WTC11 (cell line): ENCODE data around the gene P2RX4.

ENCODE experiments used
- CTCF ChIP-seq: fragments of 200-600 bp; IDR thresholded peaks from 2 replicates; pipeline ENCODE4 v1.8.0; 2022; ENCODE audit warnings: antibody characterized with exemption
- FOXJ3 ChIP-seq: sonication (generic); formaldehyde crosslinking; IDR thresholded peaks from 2 replicates; pipeline ENCODE4 v1.9.0; 2021; ENCODE audit warnings: missing genetic modification reagents, mild to moderate bottlenecking, borderline replicate concordance
- JUN ChIP-seq: sonication (generic); formaldehyde crosslinking; IDR thresholded peaks from 2 replicates; pipeline ENCODE4 v1.8.0; 2023; ENCODE audit warnings: mild to moderate bottlenecking, missing genetic modification reagents
- OVOL2 ChIP-seq: fragments of 250-450 bp; sonication (Bioruptor Pico); IDR thresholded peaks from 2 replicates; pipeline ENCODE4 v1.9.0; 2021; ENCODE audit warnings: mild to moderate bottlenecking, borderline replicate concordance
- TEAD1 ChIP-seq: sonication (generic); formaldehyde crosslinking; IDR thresholded peaks from 2 replicates; pipeline ENCODE4 v1.8.0; 2022; ENCODE audit warnings: mild to moderate bottlenecking, missing genetic modification reagents
- USF2 ChIP-seq: sonication (generic); formaldehyde crosslinking; IDR thresholded peaks from 2 replicates; pipeline ENCODE4 v1.8.1; 2023; ENCODE audit warnings: mild to moderate bottlenecking, missing genetic modification reagents, moderate library complexity
- ZNF121 ChIP-seq: sonication (generic); formaldehyde crosslinking; IDR thresholded peaks from 2 replicates; pipeline ENCODE4 v1.8.0; 2023; ENCODE audit warnings: missing genetic modification reagents
- ZNF138 ChIP-seq: sonication (generic); formaldehyde crosslinking; conservative IDR thresholded peaks from 2 replicates; pipeline ENCODE4 v1.8.1; 2022; ENCODE audit warnings: mild to moderate bottlenecking, moderate library complexity, missing genetic modification reagents
- ZNF671 ChIP-seq: fragments of 250-450 bp; sonication (Bioruptor Pico); IDR thresholded peaks from 2 replicates; pipeline ENCODE4 v1.8.0; 2021; ENCODE audit warnings: mild to moderate bottlenecking
- TF ChIP-seq, protein P1 (sequence below): sonication (generic); formaldehyde crosslinking; conservative IDR thresholded peaks from 2 replicates; pipeline ENCODE4 v1.8.1; 2022; ENCODE audit warnings: mild to moderate bottlenecking, missing genetic modification reagents
- TF ChIP-seq, protein P2 (sequence below): sonication (generic); formaldehyde crosslinking; IDR thresholded peaks from 2 replicates; pipeline ENCODE4 v1.8.0; 2023; ENCODE audit warnings: missing genetic modification reagents
- TF ChIP-seq, protein P3 (sequence below): sonication (generic); formaldehyde crosslinking; IDR thresholded peaks from 2 replicates; pipeline ENCODE4 v1.8.1; 2022; ENCODE audit warnings: low read depth, missing genetic modification reagents, borderline replicate concordance

DNA sequence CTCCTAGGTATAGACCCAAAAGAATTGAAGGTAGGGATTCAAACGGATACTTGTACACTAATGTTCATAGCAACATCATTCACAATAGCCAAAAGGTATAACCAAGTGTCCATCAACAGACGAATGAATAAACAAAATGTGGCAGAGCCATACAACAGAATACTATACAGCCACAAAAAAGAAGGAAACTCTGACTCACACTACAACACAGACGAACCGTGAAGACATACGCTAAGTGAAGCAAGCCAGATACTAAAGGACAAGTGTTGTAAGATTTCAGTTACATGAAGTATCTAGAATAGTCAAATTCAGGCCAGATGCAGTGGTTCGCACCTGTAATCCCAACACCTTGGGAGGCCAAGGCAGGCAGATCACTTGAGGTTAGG is 67.4 kb downstream of the P2RX4 start:
- TF ChIP-seq TEAD1 (CRISPR knock-in tag) (no peak), CTCF (no peak), FOXJ3 (CRISPR knock-in tag) (no peak), ZNF121 (CRISPR knock-in tag) (no peak), ZNF671 (CRISPR knock-in tag) (no peak), JUN (no peak), ZNF138 (no peak), OVOL2 (CRISPR knock-in tag) (no peak), USF2 (CRISPR knock-in tag) (no peak)
- TF ChIP-seq, protein P1, sequence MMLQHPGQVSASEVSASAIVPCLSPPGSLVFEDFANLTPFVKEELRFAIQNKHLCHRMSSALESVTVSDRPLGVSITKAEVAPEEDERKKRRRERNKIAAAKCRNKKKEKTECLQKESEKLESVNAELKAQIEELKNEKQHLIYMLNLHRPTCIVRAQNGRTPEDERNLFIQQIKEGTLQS (CRISPR knock-in tag): no peak
- TF ChIP-seq, protein P2, sequence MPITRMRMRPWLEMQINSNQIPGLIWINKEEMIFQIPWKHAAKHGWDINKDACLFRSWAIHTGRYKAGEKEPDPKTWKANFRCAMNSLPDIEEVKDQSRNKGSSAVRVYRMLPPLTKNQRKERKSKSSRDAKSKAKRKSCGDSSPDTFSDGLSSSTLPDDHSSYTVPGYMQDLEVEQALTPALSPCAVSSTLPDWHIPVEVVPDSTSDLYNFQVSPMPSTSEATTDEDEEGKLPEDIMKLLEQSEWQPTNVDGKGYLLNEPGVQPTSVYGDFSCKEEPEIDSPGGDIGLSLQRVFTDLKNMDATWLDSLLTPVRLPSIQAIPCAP (CRISPR knock-in tag): no peak
- TF ChIP-seq, protein P3, sequence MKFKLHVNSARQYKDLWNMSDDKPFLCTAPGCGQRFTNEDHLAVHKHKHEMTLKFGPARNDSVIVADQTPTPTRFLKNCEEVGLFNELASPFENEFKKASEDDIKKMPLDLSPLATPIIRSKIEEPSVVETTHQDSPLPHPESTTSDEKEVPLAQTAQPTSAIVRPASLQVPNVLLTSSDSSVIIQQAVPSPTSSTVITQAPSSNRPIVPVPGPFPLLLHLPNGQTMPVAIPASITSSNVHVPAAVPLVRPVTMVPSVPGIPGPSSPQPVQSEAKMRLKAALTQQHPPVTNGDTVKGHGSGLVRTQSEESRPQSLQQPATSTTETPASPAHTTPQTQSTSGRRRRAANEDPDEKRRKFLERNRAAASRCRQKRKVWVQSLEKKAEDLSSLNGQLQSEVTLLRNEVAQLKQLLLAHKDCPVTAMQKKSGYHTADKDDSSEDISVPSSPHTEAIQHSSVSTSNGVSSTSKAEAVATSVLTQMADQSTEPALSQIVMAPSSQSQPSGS (CRISPR knock-in tag): no peak
